ENCODE results near the gene CCDC7. TPM values are rescaled to one million over a fixed set of nuclear protein-coding genes. Genes with fewer than 3 reads are reported as not detected.
A peak's percentile ranks its signal among the peaks of the same experiment; 100 is the strongest.
"Not testable (repeated sequence)": the region's sequence is repeated elsewhere in the genome, so short reads cannot be mapped to it uniquely, and the experiment has no call there.

Gene CCDC7
- total RNA-seq, 1 experiment from 2014 or later, result 1.9 TPM

- POLR2A ChIA-PET; H3K9me3 Mint-ChIP-seq; H3K4me3 Mint-ChIP-seq; H3K27me3 Mint-ChIP-seq (ENCODE audit: low read depth); DNase-seq (ENCODE audit: low spot score); ATAC-seq; CTCF ChIA-PET: not testable (repeated sequence)
- peaks cover 18% of the 10 kb centered on the region for H3K4me1 Mint-ChIP-seq
- 0 out of 2 replicates have a peak overlapping the region, but pooled peaks have one; percentile 83 for H3K27ac Mint-ChIP-seq
- peaks cover 26% of the 10 kb centered on the region for H3K36me3 Mint-ChIP-seq
Observed at GRCh38 chr10:32895200-32895968, 449.4 kb downstream of the CCDC7 start.

GRCh38 chr10:32901815-32902214 lies 455.9 kb downstream of the CCDC7 start:
- no peak for DNase-seq (ENCODE audit: low spot score)
- ChIA-PET CTCF (no interaction called here), POLR2A (no interaction called here)
- ATAC-seq, result no peak
- Mint-ChIP-seq H3K4me1 (no peaks in the 10 kb centered on the region), H3K27me3 (ENCODE audit: low read depth) (no peaks in the 10 kb centered on the region), H3K9me3 (no peaks in the 10 kb centered on the region), H3K4me3 (no peak overlapping the region), H3K36me3 (peaks cover 36% of the 10 kb centered on the region), H3K27ac (0 out of 2 replicates have a peak overlapping the region, but pooled peaks have one; percentile 4)
- no peak for TF ChIP-seq USF1 (CRISPR knock-in tag; IDR thresholded peaks at IDR 0.05)
- no peak for TF ChIP-seq AFF4 (CRISPR knock-in tag; IDR thresholded peaks at IDR 0.05; ENCODE audit: borderline replicate concordance)
- no peak for TF ChIP-seq ZNF281 (CRISPR knock-in tag; IDR thresholded peaks at IDR 0.05)
- TF ChIP-seq CREB1 (CRISPR knock-in tag; IDR thresholded peaks at IDR 0.05), result no peak
- no peak for TF ChIP-seq SOX15 (CRISPR knock-in tag; IDR thresholded peaks at IDR 0.05)
- no peak for TF ChIP-seq OVOL2 (CRISPR knock-in tag; IDR thresholded peaks at IDR 0.05; ENCODE audit: borderline replicate concordance)
- TF ChIP-seq ARID4B (CRISPR knock-in tag; IDR thresholded peaks at IDR 0.05; ENCODE audit: borderline replicate concordance), result no peak
- TF ChIP-seq ZNF416 (CRISPR knock-in tag; IDR thresholded peaks at IDR 0.05), result no peak
- no peak for TF ChIP-seq GRHL2 (CRISPR knock-in tag; IDR thresholded peaks at IDR 0.05; ENCODE audit: insufficient replicate concordance, severe bottlenecking)
- no peak for TF ChIP-seq ETV6 (CRISPR knock-in tag; IDR thresholded peaks at IDR 0.05)
